ENCODE data around the gene NUP93. TPM values are rescaled to one million over a fixed set of nuclear protein-coding genes. Genes with fewer than 3 reads are reported as not detected.

NUP93 gene
- polyA plus RNA-seq, 1 of the 3 experiments (the other 2 are of a cell fraction) = 43.1 TPM

DNA sequence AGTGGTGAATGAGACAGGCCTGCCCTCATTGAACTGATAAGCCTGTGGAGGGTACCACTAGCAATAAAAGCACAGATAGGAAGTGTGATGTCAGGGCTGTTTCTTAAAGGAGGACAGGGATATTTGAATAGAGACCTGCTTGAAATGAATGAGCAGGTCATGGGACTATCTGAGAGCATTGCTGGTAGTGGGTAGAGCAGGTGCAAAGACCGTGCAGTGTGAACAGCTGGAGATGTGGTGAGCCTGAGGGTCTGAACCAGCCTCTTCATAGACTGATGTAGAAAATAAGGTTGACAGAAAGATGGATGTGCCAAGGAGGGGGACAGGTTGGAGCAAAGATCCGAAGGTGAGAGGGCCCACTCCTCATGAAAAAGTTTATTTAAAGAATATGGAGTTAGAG lies 2.4 kb downstream of the NUP93 start:
- Histone ChIP-seq H3K27me3 (ENCODE audit: insufficient read depth) (no peaks in the 10 kb centered on the region), H3K4me1 (ENCODE audit: control insufficient read depth in 1 of 2, insufficient read depth in 2 of 2, low read depth in 1 of 2, low read length in 1 of 2) (peaks cover 6 to 10% of the 10 kb centered on the region in 2 experiments; a peak in 2 of 4 replicates), H3F3A (replicated peaks; ENCODE audit: insufficient read depth) (peaks cover 11% of the 10 kb centered on the region), H4K20me1 (ENCODE audit: insufficient read depth) (0 out of 2 replicates have a peak, but pooled peaks cover 2% of the 10 kb centered on the region), H3K36me3 (replicated peaks in 1 of 2; ENCODE audit: control insufficient read depth in 1 of 2, insufficient read depth in 2 of 2, low read length in 1 of 2) (no peaks in the 10 kb centered on the region), H3K79me2 (ENCODE audit: insufficient read depth) (peaks cover 79% of the 10 kb centered on the region), H3K9me2 (no peaks in the 10 kb centered on the region), H3K9ac (no peak overlapping the region), H3K4me3 (ENCODE audit: low read depth in 2 of 2, low read length in 1 of 2) (no peak overlapping the region), H3K9me3 (no peaks in the 10 kb centered on the region), H3K27ac (ENCODE audit: low read depth in 2 of 2, low read length in 1 of 2) (no peak overlapping the region), H2AFZ (ENCODE audit: low read depth) (no peak overlapping the region), H3K4me2 (no peak overlapping the region)
- no peak for DNase-seq
- TF ChIP-seq MAX (IDR thresholded peaks at IDR 0.05; ENCODE audit: low read depth) (no peak), TEAD4 (IDR thresholded peaks at IDR 0.05; ENCODE audit: borderline replicate concordance, insufficient read depth) (no peak), TCF12 (IDR thresholded peaks at IDR 0.05) (no peak), JUND (IDR thresholded peaks at IDR 0.05) (no peak)
- TF ChIP-seq, protein P1, sequence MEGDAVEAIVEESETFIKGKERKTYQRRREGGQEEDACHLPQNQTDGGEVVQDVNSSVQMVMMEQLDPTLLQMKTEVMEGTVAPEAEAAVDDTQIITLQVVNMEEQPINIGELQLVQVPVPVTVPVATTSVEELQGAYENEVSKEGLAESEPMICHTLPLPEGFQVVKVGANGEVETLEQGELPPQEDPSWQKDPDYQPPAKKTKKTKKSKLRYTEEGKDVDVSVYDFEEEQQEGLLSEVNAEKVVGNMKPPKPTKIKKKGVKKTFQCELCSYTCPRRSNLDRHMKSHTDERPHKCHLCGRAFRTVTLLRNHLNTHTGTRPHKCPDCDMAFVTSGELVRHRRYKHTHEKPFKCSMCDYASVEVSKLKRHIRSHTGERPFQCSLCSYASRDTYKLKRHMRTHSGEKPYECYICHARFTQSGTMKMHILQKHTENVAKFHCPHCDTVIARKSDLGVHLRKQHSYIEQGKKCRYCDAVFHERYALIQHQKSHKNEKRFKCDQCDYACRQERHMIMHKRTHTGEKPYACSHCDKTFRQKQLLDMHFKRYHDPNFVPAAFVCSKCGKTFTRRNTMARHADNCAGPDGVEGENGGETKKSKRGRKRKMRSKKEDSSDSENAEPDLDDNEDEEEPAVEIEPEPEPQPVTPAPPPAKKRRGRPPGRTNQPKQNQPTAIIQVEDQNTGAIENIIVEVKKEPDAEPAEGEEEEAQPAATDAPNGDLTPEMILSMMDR (IDR thresholded peaks at IDR 0.05) = no peak
- WGBS (ENCODE audit: low lambda C conversion rate) = 98% methylated on average over 2 of the region's 2 CpGs
- CTCF ChIA-PET = interaction anchor here (1.0 kb wide), 1 partner anchor 47 kb away, joined by 3 read pairs; no protein-coding TSS in a partner anchor
- POLR2A ChIA-PET = no interaction called here

DNA sequence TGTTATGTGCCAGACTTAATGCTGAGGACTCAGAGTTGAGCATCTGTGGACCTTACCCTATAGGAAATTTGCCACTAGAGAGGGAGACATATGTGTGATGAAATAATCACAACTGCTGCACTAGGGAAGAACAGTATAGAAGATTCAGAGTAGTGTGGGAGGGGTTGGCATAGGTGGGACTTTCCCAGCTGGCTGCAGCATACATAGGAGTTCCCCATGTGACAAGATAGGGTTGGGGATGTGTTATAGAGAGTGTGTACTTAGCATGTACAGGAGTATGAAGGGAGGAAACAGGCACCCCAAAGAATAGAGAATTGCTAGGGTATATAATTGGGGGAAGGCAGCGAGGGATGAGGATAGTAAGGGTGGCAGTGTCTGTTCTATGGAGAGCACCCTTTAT lies 2.9 kb downstream of the NUP93 start:
- Histone ChIP-seq H3K4me3 (ENCODE audit: low read depth in 2 of 2, low read length in 1 of 2) (no peak overlapping the region), H3K36me3 (replicated peaks in 1 of 2; ENCODE audit: control insufficient read depth in 1 of 2, insufficient read depth in 2 of 2, low read length in 1 of 2) (no peaks in the 10 kb centered on the region), H2AFZ (ENCODE audit: low read depth) (no peak overlapping the region), H4K20me1 (ENCODE audit: insufficient read depth) (0 out of 2 replicates have a peak, but pooled peaks cover 2% of the 10 kb centered on the region), H3K27me3 (ENCODE audit: insufficient read depth) (no peaks in the 10 kb centered on the region), H3F3A (replicated peaks; ENCODE audit: insufficient read depth) (peaks cover 11% of the 10 kb centered on the region), H3K27ac (ENCODE audit: low read depth in 2 of 2, low read length in 1 of 2) (no peak overlapping the region), H3K79me2 (ENCODE audit: insufficient read depth) (peaks cover 83% of the 10 kb centered on the region), H3K9ac (no peak overlapping the region), H3K4me1 (ENCODE audit: control insufficient read depth in 1 of 2, insufficient read depth in 2 of 2, low read depth in 1 of 2, low read length in 1 of 2) (peaks cover 6 to 10% of the 10 kb centered on the region in 2 experiments; a peak in 2 of 4 replicates), H3K4me2 (no peak overlapping the region), H3K9me3 (no peaks in the 10 kb centered on the region), H3K9me2 (no peaks in the 10 kb centered on the region)
- ChIA-PET POLR2A (no interaction called here), CTCF (interaction anchor here (1.0 kb wide), 1 partner anchor 47 kb away, joined by 3 read pairs; no protein-coding TSS in a partner anchor)
- 100% methylated on average over 1 of the region's 1 CpG for WGBS (ENCODE audit: low lambda C conversion rate)
- DNase-seq = no peak
- TF ChIP-seq RFX5 (IDR thresholded peaks at IDR 0.05; ENCODE audit: low read length) (no peak), GABPA (IDR thresholded peaks at IDR 0.05; ENCODE audit: low read depth) (no peak), EZH2phosphoT487 (IDR thresholded peaks at IDR 0.05; ENCODE audit: borderline replicate concordance, low read depth) (no peak), PBX3 (IDR thresholded peaks at IDR 0.05) (no peak), TAF1 (IDR thresholded peaks at IDR 0.05; ENCODE audit: borderline replicate concordance, low read depth, low read length) (no peak), NRF1 (IDR thresholded peaks at IDR 0.05; ENCODE audit: low read depth, low read length) (no peak), FOSL2 (IDR thresholded peaks at IDR 0.05; ENCODE audit: borderline replicate concordance, low read depth) (no peak), MEF2A (IDR thresholded peaks at IDR 0.05; ENCODE audit: borderline replicate concordance, low read depth) (no peak), SIN3A (IDR thresholded peaks at IDR 0.05; ENCODE audit: borderline replicate concordance, low read depth, low read length) (no peak), SMC3 (IDR thresholded peaks at IDR 0.05; ENCODE audit: low read depth, low read length) (no peak), NFIC (IDR thresholded peaks at IDR 0.05; ENCODE audit: borderline replicate concordance) (no peak)
- TF ChIP-seq, protein P2, sequence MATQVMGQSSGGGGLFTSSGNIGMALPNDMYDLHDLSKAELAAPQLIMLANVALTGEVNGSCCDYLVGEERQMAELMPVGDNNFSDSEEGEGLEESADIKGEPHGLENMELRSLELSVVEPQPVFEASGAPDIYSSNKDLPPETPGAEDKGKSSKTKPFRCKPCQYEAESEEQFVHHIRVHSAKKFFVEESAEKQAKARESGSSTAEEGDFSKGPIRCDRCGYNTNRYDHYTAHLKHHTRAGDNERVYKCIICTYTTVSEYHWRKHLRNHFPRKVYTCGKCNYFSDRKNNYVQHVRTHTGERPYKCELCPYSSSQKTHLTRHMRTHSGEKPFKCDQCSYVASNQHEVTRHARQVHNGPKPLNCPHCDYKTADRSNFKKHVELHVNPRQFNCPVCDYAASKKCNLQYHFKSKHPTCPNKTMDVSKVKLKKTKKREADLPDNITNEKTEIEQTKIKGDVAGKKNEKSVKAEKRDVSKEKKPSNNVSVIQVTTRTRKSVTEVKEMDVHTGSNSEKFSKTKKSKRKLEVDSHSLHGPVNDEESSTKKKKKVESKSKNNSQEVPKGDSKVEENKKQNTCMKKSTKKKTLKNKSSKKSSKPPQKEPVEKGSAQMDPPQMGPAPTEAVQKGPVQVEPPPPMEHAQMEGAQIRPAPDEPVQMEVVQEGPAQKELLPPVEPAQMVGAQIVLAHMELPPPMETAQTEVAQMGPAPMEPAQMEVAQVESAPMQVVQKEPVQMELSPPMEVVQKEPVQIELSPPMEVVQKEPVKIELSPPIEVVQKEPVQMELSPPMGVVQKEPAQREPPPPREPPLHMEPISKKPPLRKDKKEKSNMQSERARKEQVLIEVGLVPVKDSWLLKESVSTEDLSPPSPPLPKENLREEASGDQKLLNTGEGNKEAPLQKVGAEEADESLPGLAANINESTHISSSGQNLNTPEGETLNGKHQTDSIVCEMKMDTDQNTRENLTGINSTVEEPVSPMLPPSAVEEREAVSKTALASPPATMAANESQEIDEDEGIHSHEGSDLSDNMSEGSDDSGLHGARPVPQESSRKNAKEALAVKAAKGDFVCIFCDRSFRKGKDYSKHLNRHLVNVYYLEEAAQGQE (IDR thresholded peaks at IDR 0.05; ENCODE audit: low read depth, low read length) = no peak
